PC-3 (cell line): ENCODE results near the gene MTRF1.

Source experiments
- CTCF ChIP-seq: fragments of 300-600 bp; sonication (generic); conservative IDR thresholded peaks from 2 replicates; pipeline ENCODE4 v1.5.1; 2017; ENCODE audit warnings: antibody characterized with exemption, low read depth, mild to moderate bottlenecking, low read length
- EZH2 ChIP-seq: fragments of 300-600 bp; sonication (generic); IDR thresholded peaks from one replicate; pipeline ENCODE4 v1.6.1; 2017; ENCODE audit warnings: antibody characterized with exemption, mild to moderate bottlenecking, low read length; ENCODE audit not compliant: unreplicated experiment

DNA sequence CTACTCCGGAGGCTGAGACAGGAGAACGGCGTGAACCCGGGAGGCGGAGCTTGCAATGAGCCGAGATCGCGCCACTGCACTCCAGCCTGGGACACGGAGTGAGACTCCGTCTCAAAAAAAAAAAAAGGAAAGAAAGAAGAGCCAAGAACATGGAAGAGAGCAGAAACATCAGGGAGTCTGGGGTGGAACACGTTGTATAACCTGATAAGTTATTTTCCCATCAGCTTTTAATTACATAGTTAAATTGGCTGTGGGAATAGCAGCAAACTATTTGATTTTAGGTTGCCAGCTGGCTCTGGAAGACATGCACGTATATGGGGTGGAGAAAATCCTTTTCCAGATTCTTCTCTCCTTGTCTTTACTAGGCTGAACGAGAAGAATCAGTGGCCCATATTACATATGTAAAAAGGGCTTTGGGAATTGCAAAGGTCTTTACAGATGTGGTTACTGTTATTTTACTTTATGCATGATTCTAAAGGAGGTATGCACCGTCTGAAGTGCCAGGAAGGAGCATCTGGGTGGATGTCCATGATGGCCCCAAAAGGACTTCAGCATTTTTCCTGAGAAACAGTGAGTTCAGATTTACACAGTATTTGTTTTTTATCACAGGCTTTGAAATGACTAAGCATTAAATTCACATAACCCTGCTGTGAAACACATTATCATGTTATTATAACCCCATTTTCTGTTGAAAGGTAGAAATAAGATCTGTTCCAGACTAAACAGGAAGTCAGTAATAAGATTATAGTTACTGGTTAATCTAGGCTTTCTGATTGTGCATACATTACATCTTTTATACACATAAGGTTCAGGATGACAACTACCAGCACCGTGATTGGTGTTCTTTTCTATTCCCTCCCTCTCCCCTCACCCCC lies 43.1 kb upstream of the MTRF1 start:
- no peak for TF ChIP-seq CTCF
- no peak for TF ChIP-seq EZH2
